ENCODE data around the gene CAPN5. TPM values are rescaled to one million over a fixed set of nuclear protein-coding genes. Genes with fewer than 3 reads are reported as not detected.

CAPN5 gene
- total and polyA plus RNA-seq, 2 experiments from 2014 or later, result 25.2 to 28.8 TPM

GRCh38 chr11:77042111-77042726, 24.6 kb upstream of the CAPN5 start:
- Histone ChIP-seq H3K4me2 (no peak overlapping the region), H3K4me3 (no peak overlapping the region), H3K4me1 (ENCODE audit: insufficient read depth) (peaks cover 5% of the 10 kb centered on the region), H3K9me2 (replicated peaks; ENCODE audit: insufficient read depth) (no peaks in the 10 kb centered on the region), H3K27me3 (peaks cover 10% of the 10 kb centered on the region), H3K27ac (no peak overlapping the region), H3K9me3 (ENCODE audit: low read depth) (no peaks in the 10 kb centered on the region), H3K36me3 (replicated peaks; ENCODE audit: insufficient read depth, low read depth) (no peaks in the 10 kb centered on the region), H2AFZ (no peak overlapping the region), H4K20me1 (ENCODE audit: insufficient read depth, poor library complexity, severe bottlenecking) (no peaks in the 10 kb centered on the region), H3K79me2 (no peaks in the 10 kb centered on the region)
- WGBS (ENCODE audit: low lambda C conversion rate, missing lambda C conversion rate), result 87% methylated on average over 13 of the region's 13 CpGs
- TF ChIP-seq EZH2phosphoT487 (IDR thresholded peaks at IDR 0.05; ENCODE audit: low read depth, severe bottlenecking, unreplicated experiment) (no peak), EZH2 (IDR thresholded peaks at IDR 0.05; ENCODE audit: borderline replicate concordance) (no peak), CTCF (IDR thresholded peaks at IDR 0.05; ENCODE audit: poor library complexity) (no peak)
- no peak for DNase-seq (ENCODE audit: low spot score)

- DNase-seq (ENCODE audit: low spot score), result no peak
- no peaks in the 10 kb centered on the region for H3K36me3 ChIP-seq (replicated peaks; ENCODE audit: insufficient read depth, low read depth)
- no peaks in the 10 kb centered on the region for H4K20me1 ChIP-seq (ENCODE audit: insufficient read depth, poor library complexity, severe bottlenecking)
- H3K79me2 ChIP-seq, result no peaks in the 10 kb centered on the region
- H3K9me2 ChIP-seq (replicated peaks; ENCODE audit: insufficient read depth), result no peaks in the 10 kb centered on the region
- no peaks in the 10 kb centered on the region for H3K9me3 ChIP-seq (ENCODE audit: low read depth)
- no peak overlapping the region for H3K4me3 ChIP-seq
- H3K4me1 ChIP-seq (ENCODE audit: insufficient read depth), result peaks cover 5% of the 10 kb centered on the region
- H2AFZ ChIP-seq, result no peak overlapping the region
- TF ChIP-seq CTCF (IDR thresholded peaks at IDR 0.05; ENCODE audit: poor library complexity), result no peak
- TF ChIP-seq EZH2phosphoT487 (IDR thresholded peaks at IDR 0.05; ENCODE audit: low read depth, severe bottlenecking, unreplicated experiment), result no peak
- no peak for TF ChIP-seq EZH2 (IDR thresholded peaks at IDR 0.05; ENCODE audit: borderline replicate concordance)
- peaks cover 6% of the 10 kb centered on the region for H3K27me3 ChIP-seq
- H3K4me2 ChIP-seq, result no peak overlapping the region
- no peak overlapping the region for H3K27ac ChIP-seq
- WGBS (ENCODE audit: low lambda C conversion rate, missing lambda C conversion rate), result 80% methylated on average over 2 of the region's 2 CpGs
Observed at GRCh38 chr11:77044356-77044755, 22.4 kb upstream of the CAPN5 start.

- 96% methylated on average over 9 of the region's 9 CpGs for WGBS (ENCODE audit: low lambda C conversion rate, missing lambda C conversion rate)
- no peak for DNase-seq (ENCODE audit: low spot score)
- Histone ChIP-seq H3K36me3 (replicated peaks; ENCODE audit: insufficient read depth, low read depth) (no peaks in the 10 kb centered on the region), H3K4me1 (ENCODE audit: insufficient read depth) (peaks cover under 1% of the 10 kb centered on the region), H3K79me2 (no peaks in the 10 kb centered on the region), H3K27me3 (peaks cover 6% of the 10 kb centered on the region), H3K27ac (no peak overlapping the region), H3K4me3 (no peak overlapping the region), H3K4me2 (no peak overlapping the region), H4K20me1 (ENCODE audit: insufficient read depth, poor library complexity, severe bottlenecking) (no peaks in the 10 kb centered on the region), H2AFZ (no peak overlapping the region), H3K9me2 (replicated peaks; ENCODE audit: insufficient read depth) (no peaks in the 10 kb centered on the region), H3K9me3 (ENCODE audit: low read depth) (no peaks in the 10 kb centered on the region)
- TF ChIP-seq EZH2phosphoT487 (IDR thresholded peaks at IDR 0.05; ENCODE audit: low read depth, severe bottlenecking, unreplicated experiment), result no peak
- no peak for TF ChIP-seq CTCF (IDR thresholded peaks at IDR 0.05; ENCODE audit: poor library complexity)
- no peak for TF ChIP-seq EZH2 (IDR thresholded peaks at IDR 0.05; ENCODE audit: borderline replicate concordance)
Observed at GRCh38 chr11:77044886-77045285, 21.9 kb upstream of the CAPN5 start.
